Measurements from ENCODE around the gene DENND1A. TPM values are rescaled to one million over a fixed set of nuclear protein-coding genes. Genes with fewer than 3 reads are reported as not detected.

DENND1A gene
- total RNA-seq, 4 donors from 2014 or later = 17.6 to 33.8 (median 22.9) TPM

DNA sequence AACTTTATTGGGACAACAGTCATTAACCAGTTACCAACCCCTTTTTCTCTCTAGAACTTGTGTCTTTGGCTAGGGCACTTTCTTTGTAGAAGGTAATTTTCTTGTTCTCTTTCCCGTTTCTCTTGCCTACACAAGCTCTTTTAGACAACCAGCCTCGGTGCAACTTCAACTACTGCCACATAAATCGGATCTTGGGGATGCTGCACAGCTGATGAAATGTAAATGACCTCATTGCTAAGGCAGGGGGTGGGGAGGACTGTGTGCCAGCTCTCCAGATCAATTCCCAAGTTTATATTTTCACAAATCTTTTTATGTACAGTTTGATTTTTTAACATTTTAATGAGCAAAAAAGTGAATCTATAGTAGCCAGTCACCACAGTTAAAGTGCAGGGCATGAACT, 157.6 kb downstream of the DENND1A start:
- TF ChIP-seq, protein P1, sequence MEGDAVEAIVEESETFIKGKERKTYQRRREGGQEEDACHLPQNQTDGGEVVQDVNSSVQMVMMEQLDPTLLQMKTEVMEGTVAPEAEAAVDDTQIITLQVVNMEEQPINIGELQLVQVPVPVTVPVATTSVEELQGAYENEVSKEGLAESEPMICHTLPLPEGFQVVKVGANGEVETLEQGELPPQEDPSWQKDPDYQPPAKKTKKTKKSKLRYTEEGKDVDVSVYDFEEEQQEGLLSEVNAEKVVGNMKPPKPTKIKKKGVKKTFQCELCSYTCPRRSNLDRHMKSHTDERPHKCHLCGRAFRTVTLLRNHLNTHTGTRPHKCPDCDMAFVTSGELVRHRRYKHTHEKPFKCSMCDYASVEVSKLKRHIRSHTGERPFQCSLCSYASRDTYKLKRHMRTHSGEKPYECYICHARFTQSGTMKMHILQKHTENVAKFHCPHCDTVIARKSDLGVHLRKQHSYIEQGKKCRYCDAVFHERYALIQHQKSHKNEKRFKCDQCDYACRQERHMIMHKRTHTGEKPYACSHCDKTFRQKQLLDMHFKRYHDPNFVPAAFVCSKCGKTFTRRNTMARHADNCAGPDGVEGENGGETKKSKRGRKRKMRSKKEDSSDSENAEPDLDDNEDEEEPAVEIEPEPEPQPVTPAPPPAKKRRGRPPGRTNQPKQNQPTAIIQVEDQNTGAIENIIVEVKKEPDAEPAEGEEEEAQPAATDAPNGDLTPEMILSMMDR (IDR thresholded peaks at IDR 0.05; ENCODE audit: low read depth) = no peak

DNA sequence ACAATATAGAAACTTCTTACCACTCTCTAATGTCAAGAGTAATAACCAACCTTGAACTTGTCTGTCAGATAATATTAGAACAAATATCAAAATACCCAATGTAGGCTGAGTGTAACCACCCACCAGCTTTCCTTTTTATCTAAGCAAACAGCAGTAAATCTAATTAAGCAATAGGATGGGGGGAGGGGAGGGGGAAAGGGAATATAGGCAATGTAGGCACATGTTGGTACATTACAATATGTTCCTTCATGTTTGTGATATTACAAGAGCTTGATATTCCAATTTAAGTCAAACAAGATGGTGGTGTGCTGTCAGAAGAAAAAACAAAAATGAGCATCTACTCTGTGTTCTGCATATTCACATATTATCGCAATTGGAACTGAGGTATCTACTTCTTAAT, 158.2 kb downstream of the DENND1A start:
- TF ChIP-seq, protein P1 (IDR thresholded peaks at IDR 0.05; ENCODE audit: low read depth) = no peak

DNA sequence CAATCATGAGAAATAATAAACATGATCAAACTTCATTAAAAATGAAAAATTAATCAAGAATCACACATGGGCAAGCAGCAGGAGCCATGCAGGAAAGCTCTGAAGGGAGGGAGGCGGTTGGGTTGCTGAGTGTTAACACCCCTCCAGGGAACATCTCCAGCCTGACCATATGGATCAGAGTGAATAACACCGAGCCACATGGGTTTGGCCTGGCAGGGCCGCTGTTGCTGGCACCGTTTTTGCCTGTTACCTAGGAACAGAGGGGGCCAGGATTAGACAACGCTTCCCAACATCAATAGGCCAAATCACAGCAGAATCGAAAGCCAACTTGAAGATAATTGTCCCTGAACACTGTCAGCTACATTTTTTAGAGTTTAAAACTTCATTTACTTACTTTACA, 160.2 kb downstream of the DENND1A start:
- TF ChIP-seq, protein P1 (IDR thresholded peaks at IDR 0.05; ENCODE audit: low read depth) = no peak

DNA sequence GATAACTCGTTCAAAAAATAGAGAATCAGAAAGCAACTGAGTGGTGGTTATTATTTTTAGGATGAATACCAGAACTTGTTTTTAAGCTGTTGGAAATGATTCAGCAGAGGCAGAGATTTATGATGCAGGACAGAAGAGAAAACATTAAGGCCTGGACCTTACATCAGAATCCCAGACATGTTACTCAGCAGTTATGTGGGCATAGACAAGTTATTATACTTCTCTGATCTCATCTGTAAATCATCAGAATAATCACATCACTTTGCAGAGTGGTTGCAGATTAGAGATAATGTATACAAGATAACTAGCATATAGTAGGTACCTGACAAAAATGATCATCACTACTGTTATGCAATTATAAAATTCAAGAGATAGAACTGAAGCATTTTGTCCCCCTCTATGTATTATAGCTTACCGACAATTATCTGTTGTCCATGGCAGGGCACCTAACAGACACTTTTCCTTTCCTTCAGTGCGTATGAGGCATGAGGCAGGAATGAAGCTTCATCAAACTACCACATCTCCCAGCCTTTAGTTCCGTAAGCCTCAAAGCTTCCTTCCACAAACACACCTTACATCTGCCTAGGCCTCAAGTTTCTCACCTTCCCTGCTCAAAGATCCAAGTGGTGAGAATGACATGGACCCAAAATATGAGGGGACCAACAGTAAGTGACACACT, 165.9 kb downstream of the DENND1A start:
- TF ChIP-seq, protein P1 (IDR thresholded peaks at IDR 0.05; ENCODE audit: low read depth) = no peak

DNA sequence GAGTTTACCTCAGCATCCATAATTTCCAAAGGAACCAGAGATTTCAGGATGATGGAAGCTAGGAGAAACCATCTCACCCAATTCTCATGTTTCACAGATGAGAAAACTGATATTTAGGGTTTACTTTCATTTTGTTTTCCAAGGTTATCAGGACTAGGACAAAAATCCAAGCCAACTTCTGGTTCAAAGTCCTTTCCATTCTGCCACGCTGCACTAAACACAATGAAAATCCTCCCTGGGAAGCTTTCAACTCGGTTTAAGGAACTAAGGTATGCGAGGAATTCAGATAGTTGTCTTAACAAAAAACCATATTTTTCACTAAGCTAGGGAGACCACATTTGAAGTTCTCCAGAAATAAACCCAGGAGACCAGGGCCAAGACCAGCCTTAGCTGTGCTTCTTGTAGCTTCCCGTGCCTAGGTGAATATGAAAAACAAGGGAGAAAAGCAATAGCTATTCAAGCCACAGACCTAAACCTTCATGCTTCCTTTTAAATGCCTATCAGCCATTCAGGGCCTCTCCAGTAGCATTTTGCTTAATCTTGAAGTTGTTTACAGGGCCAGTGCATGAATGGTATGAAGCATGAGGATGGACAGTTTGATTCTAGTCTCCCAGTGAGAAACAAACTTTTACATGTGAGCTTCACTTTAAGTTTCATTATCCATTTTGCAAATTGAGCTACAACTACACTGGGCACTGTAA, 167.9 kb downstream of the DENND1A start:
- TF ChIP-seq, protein P1 (IDR thresholded peaks at IDR 0.05; ENCODE audit: low read depth) = no peak

DNA sequence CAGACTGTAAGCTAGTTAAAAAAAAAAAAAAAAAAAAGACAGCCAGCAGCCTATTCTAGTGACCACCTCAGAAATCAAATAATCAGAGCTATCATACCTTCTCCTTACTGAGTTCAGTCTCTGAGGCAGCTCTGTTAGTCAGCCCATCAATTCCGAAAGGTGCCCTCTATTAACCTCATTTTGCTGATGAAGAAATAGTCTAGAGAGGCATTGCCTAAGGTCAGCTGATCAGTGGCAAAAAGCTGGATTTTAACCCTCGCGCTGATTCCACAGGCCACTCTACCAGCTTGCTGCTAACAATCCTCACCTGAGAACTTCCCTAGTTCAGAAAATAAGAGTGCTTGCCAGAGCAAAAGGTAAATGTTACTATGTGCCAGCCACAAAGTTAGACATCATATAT, 172.0 kb downstream of the DENND1A start:
- TF ChIP-seq, protein P1 (IDR thresholded peaks at IDR 0.05; ENCODE audit: low read depth) = no peak

DNA sequence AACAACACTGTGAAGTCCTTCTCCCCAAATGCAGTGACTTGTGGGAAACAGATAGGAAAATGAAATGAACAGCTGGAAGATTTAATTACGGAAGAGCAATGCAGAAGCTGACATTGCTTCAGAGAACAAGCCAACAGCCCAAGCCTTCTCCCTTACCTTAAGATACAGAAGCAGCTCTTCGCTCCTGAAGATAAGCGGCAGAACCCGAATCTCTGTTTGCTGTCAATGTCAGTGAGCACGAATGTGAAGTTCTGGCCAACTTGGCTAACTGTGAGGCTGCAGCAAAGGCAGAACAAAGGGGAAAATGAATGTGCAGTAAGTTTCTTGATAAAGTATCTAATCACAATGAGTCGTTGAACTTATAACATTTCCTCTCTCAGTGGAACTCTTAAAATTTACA, 172.4 kb downstream of the DENND1A start:
- TF ChIP-seq, protein P1 (IDR thresholded peaks at IDR 0.05; ENCODE audit: low read depth) = no peak

Measured in subcutaneous adipose tissue (tissue), 4 donors.